Forelimb muscle (tissue), 1 donor: ENCODE measurements around the gene C17orf58. TPM values are rescaled to one million over a fixed set of nuclear protein-coding genes. Genes with fewer than 3 reads are reported as not detected.
"Not testable (repeated sequence)": the region's sequence is repeated elsewhere in the genome, so short reads cannot be mapped to it uniquely, and the experiment has no call there.

Experiments used
- DNase-seq: peaks from one replicate; pipeline ENCODE4 v3.0.0-alpha.2; 2013; ENCODE audit warnings: low read depth
- polyA plus RNA-seq: library from polyadenylated mRNA; unstranded; fragments of 120-200 nt; gene quantifications from one replicate; pipeline ENCODE4 v1.2.1, GENCODE V29; 2013; ENCODE audit not compliant: insufficient read length

Gene C17orf58
- polyA plus RNA-seq = 13.8 TPM

- DNase-seq = not testable (repeated sequence)
Observed at GRCh38 chr17:67996301-67997171, at the start of gene C17orf58. Gene C17orf58, minus strand, starts transcription at chr17:67996469. Its CDS starts 271 bp downstream, at chr17:67996198.

DNA sequence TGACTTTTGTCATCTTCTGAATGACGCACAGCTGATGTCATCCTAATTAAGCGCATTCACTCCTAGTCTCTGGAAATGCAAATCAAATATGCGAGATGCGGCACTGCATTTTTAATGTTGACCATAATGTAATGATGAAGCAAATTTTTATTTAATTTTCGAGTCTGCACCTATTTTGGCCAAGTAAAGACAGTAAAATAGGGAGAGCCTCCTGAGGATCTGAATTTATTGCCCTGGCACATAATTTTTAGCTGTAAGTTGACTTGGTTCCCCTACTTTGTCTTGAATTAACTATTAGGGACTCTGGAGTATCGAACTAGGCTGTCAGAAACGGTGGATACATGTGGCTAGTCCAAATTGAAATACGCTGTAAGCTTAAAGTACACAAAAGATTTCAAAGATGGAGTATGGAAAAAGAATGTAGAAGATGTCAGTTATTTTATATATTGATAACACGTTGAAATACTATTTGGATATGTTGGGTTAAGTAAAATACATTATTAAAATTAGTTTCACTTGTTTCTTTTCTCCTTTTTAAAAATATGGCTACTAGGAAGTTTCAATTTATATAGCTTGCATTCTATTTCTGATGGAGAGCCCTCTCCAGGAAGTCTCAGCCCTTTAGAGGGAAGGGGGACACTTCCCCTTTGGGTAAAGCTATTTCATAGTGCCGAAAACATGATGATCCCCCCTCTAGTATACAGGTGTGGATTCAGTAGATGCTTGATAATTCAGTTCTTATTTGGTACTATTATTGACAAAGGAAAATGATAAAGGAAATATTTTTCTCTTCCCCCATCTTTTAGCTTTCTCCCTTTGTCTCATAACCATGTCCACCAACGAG is 40.3 kb upstream of the C17orf58 start:
- no peak for DNase-seq

GRCh38 chr17:68035523-68036303 is 39.4 kb upstream of the C17orf58 start, which contains the start of gene KPNA2:
Gene KPNA2, plus strand, starts transcription at chr17:68035735. Its CDS starts 1,398 bp downstream, at chr17:68037133.
- DNase-seq = peak; percentile 97

GRCh38 chr17:68035131-68035522 is 38.9 kb upstream of the C17orf58 start:
- DNase-seq = no peak

DNA sequence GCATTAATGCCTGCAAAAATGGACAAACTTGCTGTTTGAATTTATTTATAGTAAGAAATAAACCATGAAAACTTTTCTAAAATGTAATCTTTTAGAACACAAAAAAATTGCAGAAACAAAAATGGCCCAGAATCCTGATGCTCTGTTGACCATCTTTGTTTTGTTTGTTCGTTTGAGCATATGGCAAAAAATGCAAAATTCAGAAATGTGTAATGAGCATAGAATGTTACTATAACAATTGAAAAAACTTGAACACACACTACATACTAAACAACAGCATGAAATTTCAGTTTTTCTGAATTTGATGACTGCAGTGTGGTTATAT is 38.1 kb upstream of the C17orf58 start:
- no peak for DNase-seq

DNA sequence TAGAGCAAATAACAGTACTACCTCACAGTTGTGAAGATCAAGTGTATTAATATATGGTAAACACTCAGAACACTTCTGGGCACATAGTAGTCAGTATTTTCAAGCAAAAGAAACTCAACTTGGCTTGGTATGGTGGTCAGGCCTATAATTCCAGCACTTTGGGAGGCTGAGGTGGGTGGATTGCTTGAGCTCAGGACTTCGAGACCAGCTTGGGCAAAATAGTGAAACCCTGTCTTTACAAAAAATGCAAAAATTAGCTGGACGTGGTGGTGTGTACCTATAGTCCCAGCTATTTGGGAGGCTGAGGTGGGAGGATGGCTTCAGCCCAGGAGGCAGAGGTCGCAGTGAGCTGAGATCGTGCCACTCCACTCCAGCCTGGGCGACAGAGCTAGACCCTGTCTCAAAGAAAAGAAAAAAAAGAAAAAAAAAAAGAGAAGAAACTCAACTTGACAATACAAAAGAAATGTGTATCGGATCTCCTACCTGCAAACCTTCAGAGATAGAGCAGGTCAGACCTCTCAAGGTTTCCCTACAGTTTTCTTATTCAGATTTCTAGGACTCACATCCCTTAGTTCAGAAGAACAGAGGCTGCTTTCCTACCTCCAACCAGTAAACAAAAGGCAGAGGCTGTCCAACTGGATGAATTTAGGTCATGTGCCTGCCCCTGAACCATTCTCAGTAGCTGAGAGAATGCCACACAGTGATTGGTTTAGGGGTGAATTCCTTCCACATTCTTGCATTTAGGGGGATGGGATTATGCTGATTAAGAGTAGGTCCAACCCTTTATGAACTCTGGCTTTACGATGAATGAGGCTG is 37.6 kb upstream of the C17orf58 start:
- DNase-seq = no peak

GRCh38 chr17:68029512-68030215 is 33.4 kb upstream of the C17orf58 start:
- no peak for DNase-seq

DNA sequence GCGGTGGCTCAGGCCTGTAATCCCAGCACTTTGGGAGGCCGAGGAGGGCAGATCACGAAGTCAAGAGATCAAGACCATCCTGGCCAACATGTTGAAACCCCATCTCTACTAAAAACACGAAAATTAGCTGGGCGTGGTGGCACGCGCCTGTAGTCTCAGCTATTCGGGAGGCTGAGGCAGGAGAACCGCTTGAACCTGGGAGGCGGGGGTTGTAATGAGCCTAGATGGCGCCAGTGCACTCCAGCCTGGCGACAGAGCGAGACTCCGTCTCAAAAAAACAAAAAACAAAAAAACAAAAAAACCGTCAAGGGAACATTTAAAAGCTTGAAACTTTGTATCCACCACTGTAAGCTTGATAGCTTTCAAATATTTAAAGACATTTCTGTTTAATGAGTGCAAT is 26.3 kb upstream of the C17orf58 start:
- not testable (repeated sequence) for DNase-seq

DNA sequence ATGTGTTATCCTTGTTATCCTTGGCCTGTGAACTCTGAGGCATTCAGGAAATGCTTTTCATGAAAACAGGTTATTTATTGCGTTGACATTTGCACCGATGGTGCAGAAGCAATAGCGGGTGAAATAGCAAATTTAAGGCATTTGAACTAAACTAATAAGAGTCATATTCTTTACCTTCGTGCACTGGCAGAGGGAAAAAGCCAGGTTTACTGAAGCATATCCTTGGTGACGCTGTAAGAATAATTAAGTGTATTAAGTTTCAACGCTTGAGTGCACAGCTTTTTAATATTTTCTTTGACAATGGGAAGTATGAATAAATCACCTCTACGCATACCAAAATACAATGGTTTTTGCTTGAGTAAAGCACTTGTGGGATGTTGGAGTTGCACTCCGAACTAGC is 25.7 kb upstream of the C17orf58 start:
- DNase-seq = no peak

- not testable (repeated sequence) for DNase-seq
Observed at GRCh38 chr17:68020791-68021190, 24.5 kb upstream of the C17orf58 start.

DNA sequence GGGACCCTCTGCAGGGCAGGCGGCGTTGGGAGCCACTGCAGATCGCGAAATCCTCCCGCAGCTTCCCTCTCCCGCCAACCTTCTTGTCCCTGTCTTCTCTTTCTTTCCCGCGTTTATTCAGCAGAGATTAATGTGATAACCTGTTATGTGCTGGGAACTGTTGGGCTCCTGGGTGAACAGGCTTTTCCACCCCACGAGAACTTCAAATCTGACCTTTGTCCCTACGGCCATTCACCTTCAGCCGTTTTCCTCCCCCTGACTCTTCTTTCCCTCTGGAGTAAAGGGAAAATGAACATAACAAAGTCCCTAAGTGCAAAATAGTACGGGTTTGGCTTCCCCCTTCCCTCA is 24.1 kb upstream of the C17orf58 start:
- DNase-seq = no peak

DNA sequence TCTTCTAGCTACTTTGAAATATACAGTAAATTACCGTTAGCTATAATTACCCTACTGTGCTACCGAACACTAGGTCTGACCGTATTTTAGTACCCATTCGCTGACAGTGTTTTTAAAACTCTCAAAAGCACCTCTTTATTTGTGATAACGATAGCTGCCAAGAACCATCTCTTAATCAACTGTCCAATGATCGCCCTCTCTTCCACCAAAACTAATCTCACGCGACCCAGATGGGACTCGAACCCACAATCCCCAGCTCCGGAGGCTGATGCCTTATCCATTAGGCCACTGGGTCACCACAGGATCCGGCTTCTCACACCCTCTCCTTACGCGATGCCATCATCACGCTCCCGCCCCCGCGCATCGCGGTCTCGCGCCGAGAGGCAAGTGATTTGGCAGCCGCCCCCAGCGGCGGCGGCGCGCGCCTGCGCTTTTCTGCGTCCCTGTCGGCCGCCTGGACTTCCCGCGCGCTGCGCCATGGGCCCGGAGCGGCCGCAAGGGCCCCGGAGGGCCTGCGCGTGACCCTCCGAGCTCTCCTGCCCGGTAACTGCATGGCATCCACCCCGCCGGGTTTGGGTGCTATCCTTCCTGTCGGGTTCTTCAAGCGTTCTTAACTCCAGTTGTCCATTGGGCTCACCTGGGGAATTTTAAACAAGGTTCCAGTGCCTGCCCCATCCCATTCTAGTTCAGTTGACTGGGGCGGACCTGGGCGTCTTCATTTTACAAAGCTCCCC is 23.6 kb upstream of the C17orf58 start:
- DNase-seq = peak; percentile 89

DNA sequence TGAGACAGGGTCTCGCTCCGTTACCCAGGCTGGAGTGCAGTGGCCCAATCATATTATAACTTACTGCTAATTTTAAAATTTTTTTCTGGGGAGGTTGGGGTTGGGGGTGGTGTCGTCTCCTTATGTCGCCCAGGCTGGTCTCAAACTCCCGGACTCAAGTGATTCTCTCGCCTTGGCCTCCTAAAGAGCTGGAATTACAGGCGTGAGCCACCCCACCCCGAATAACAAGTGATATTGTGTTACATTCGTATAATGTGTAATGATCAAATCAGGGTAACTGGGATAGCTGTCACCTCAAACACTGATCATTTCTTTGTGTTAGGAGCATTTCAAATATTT is 23.0 kb upstream of the C17orf58 start:
- no peak for DNase-seq

DNA sequence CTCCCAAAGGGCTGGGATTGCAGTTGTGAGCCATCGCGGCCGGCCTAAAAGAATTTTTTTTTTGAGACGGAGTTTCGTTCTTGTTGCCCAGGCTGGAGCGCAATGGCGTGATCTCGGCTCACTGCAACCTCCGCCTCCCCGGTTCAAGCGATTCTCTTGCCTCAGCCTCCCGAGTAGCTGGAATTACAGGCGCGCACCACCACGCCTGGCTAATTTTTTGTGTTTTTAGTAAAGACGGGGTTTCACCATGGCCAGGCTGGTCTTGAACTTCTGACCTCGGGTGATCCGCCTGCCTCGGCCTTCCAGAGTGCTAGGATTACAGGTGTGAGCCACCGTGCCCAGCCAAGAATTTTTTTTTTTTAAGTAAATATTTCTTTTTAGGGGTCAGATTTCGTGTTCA is 22.2 kb upstream of the C17orf58 start:
- not testable (repeated sequence) for DNase-seq

DNA sequence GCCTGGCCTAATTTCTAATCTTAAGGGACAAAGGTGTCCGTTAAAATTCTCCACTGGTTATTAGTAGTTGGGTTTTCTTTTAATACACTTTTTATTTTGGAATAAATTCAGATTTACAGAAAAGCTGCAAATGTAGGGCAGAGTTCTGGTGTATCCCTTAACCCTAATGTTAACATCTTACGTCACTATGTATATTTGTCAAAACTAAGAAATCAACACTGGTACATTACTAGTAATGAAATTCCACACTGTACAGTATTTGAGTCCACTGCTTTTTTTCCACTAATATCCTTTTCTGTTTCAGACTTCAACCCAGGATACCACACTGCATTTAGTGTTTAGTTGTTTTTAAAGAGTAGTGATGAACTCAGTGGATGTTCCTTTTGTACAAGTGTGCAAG is 20.6 kb upstream of the C17orf58 start:
- DNase-seq = no peak

DNA sequence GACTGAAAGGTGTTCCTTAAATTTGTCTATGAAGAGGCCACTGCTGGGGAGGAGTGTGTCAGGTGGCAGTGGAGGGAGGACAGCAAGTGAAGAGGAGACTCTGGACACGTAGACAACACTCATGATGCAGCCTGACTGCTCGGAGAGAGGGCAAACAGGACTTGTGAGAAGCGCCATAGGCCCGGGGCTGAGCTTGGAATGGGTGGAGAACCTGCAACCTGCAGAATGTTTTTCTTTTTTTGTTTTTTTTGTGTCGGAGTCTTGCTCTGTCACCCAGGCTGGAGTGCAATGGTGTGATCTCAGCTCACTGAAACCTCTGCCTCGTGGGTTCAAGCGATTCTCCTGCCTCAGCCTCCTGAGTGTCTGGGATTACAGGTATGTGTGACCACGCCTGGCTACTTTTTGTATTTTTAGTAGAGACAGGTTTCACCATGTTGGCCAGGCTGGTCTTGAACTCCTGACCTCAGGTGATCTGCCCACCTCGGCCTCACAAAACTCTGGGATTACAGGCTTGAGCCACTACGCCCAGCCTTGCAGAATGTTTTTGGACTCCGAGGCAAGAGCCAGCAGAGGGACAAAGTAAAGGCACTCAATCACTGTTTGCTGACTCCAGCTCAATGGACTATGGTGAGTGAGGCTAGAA is 18.9 kb upstream of the C17orf58 start:
- no peak for DNase-seq

DNA sequence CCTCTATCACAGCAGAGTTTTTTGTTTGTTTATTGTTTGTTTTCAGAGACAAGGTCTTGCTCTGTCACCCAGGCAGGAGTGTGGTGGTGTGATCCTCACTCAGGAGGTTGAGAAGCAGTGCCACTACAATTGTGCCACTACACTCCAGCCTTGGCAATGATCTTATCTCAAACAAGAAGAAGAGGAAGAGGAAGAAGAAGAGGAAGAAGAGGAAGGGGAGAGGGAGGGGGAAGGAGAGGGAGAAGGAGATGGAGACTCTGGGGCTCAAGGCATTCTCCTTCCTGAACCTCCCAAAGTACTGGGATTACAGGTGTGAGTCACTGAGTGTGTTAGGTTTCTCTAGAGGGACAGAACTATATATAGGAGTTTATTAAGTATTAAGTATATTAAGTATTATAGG is 17.1 kb upstream of the C17orf58 start:
- DNase-seq = no peak

DNA sequence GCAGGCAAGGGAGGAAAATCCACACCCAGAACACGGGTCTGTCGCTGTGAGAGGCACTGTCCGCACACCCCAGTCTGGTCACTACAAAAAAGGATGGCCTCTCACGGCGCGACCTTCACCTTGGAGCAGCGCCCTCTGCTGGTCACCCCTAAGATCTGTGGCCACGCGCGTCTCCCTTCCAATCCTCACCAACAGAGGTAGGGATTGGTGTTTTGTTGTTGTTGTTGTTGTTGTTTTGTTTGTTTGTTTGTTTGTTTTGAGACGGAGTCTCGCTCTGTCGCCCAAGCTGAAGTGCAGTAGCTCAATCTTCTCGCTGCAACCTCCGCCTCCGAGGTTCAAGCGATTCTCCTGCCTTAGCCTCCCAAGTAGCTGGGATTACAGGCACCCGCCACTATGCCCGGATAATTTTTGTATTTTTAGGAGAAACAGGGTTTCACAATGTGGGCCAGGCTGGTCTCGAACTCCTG is 15.0 kb upstream of the C17orf58 start:
- DNase-seq = no peak

GRCh38 chr17:68006797-68007196 is 10.5 kb upstream of the C17orf58 start:
- no peak for DNase-seq
